Measurements from ENCODE around the gene SYTL2.
"Not testable (repeated sequence)": the region's sequence is repeated elsewhere in the genome, so short reads cannot be mapped to it uniquely, and the experiment has no call there.

SYTL2 gene, protein sequence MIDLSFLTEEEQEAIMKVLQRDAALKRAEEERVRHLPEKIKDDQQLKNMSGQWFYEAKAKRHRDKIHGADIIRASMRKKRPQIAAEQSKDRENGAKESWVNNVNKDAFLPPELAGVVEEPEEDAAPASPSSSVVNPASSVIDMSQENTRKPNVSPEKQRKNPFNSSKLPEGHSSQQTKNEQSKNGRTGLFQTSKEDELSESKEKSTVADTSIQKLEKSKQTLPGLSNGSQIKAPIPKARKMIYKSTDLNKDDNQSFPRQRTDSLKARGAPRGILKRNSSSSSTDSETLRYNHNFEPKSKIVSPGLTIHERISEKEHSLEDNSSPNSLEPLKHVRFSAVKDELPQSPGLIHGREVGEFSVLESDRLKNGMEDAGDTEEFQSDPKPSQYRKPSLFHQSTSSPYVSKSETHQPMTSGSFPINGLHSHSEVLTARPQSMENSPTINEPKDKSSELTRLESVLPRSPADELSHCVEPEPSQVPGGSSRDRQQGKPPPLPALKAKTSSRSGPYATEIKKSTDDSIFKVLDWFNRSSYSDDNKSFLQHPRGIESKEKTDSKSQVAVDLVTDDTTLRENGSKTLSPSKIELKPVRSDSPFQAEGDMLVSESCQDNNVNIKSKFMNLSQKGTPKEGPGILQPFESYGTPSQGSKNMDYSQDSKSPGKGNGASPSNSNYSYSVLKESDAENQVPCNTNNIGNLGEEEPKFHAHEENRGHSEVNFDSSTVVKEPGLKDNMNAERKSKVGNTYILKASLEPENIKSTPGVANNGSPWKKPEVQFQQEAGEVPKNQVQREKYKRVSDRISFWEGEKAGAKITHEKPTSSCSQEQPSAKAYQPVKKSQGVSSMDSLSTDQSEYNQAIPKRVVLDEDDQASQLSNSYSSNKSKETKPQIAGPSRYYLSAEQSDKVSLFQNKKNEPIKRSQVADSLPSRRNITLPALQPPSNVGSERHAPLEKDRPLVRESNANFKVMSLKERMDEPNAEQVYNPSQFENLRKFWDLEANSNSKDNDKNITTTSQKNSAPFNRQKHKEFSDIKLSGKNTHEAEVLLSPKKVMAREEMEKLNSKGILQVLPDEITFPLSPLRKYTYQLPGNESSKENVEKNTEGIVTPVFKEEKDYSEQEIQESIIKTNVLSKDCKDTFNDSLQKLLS (N-terminal part only)

DNA sequence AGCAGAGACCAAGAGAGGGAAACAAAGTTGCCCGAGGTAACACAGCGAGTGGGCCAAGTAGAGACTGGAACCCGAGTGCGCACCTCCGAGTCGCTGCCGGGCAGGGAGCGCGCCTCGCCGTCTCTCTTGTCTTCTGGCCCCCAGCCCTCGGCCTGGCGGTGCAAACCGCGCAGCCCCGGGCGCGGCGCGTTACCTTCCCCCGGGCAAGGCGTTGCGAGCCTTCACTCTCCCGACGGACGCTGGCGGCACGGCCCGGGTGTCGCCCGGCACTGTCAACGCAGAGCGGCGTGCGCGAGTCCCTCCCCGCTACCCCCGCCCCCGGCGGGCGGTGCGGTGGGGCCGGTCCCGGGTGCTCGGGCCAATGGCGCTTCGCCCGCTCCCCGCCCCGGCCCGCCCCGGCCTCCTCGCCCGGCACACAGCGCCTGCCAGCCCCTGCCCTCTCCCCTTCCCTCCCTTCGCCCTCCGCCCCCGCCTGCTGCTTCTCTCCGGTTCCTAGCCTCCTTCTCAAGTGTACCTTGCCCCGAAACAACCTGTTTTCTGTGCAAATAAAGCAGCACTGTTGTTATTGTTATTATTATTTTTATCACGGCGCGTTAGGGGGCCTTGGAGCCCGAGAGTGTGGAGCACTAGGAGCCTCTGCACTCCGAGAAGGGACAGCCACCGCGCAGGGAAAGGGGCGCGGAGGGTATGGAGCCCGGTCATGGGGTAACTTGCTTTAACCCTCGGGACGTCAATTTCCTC is at the start of gene SYTL2:
Gene SYTL2 (minus strand): TSS at position 271 of the 741 bp plus-strand sequence. CDS start 53,416 bp downstream, outside the sequence.
- Histone ChIP-seq H3K9ac (ENCODE audit: low read length) (peak within 1 kb of the TSS; percentile 96), H3K27me3 (ENCODE audit: control insufficient read depth, insufficient read depth, low read length) (no peaks in the 10 kb centered on the region), H3K4me1 (ENCODE audit: control insufficient read depth, insufficient read depth, low read length) (peaks cover 56% of the 10 kb centered on the region), H3K4me3 (ENCODE audit: low read length) (peak within 1 kb of the TSS; percentile 98), H3K36me3 (ENCODE audit: control insufficient read depth, insufficient read depth, low read length) (no peaks in the 10 kb centered on the region), H3K9me3 (ENCODE audit: control insufficient read depth, low read length) (no peaks in the 10 kb centered on the region)

DNA sequence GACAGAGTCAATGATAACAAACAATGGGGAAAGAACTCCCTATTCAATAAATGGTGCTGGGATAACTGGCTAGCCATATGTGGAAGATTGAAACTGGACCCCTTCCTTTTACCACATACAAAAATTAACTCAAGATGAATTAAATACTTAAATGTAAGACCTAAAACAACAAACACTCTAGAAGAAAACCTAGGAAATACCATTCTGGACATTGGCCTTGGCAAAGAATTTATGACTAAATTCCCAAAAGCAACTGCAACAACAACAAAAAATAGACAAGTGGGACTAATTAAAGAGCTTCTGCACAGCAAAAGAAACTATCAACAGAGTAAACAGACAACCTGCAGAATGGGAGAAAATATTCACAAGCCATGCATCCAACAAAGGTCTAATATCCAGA is 48.6 kb upstream of the SYTL2 start:
- not testable (repeated sequence) for H3K9ac ChIP-seq (ENCODE audit: low read length); H3K4me3 ChIP-seq (ENCODE audit: low read length); H3K9me3 ChIP-seq (ENCODE audit: control insufficient read depth, low read length); H3K27me3 ChIP-seq (ENCODE audit: control insufficient read depth, insufficient read depth, low read length); H3K36me3 ChIP-seq (ENCODE audit: control insufficient read depth, insufficient read depth, low read length); H3K4me1 ChIP-seq (ENCODE audit: control insufficient read depth, insufficient read depth, low read length)

DNA sequence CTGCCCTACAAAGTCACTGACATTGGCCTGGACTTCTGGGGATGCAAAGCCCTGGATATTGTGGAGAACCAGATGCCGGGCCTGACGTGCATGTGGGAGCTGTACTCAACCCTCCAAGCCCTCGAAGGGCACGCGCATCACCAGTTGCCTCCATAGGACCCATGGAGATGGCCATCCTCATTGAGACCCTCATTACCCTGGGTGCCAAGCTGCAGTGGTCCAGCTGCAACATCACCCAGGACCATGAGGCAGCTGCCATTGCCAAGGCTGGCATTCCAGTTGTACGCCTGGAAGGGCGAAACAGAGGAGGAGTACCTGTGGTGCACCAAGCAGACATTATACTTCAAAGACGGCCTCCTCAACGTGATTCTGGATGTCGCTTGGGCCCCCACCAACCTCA is 46.2 kb upstream of the SYTL2 start:
- Histone ChIP-seq H3K36me3 (ENCODE audit: control insufficient read depth, insufficient read depth, low read length) (no peaks in the 10 kb centered on the region), H3K9me3 (ENCODE audit: control insufficient read depth, low read length) (no peaks in the 10 kb centered on the region), H3K9ac (ENCODE audit: low read length) (no peak overlapping the region), H3K27me3 (ENCODE audit: control insufficient read depth, insufficient read depth, low read length) (no peaks in the 10 kb centered on the region), H3K4me3 (ENCODE audit: low read length) (no peak overlapping the region), H3K4me1 (ENCODE audit: control insufficient read depth, insufficient read depth, low read length) (peaks cover 6% of the 10 kb centered on the region)

DNA sequence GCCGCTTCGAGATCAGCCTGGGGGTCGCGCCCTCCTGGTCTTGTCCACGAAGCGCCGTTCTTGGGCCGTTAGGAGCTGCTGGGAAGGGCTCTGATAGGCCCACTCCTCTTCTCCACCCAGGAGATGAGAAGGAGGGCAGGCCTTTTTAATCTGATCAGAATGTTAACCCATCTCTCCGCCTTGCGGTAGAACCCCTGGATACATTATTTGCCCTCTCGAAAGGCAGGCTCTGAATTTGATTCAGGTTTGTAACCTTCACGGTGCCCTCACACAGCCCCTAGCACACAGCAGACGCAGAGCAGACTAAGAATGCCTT is 44.4 kb upstream of the SYTL2 start, which contains the start of gene CCDC83:
Gene CCDC83 (plus strand): TSS at position 43 of the 316 bp plus-strand sequence. CDS start 9,741 bp downstream, outside the sequence.
- Histone ChIP-seq H3K9ac (ENCODE audit: low read length) (peak within 1 kb of the TSS; percentile 74), H3K4me1 (ENCODE audit: control insufficient read depth, insufficient read depth, low read length) (peaks cover 6% of the 10 kb centered on the region), H3K36me3 (ENCODE audit: control insufficient read depth, insufficient read depth, low read length) (no peaks in the 10 kb centered on the region), H3K9me3 (ENCODE audit: control insufficient read depth, low read length) (no peaks in the 10 kb centered on the region), H3K27me3 (ENCODE audit: control insufficient read depth, insufficient read depth, low read length) (no peaks in the 10 kb centered on the region), H3K4me3 (ENCODE audit: low read length) (peak within 1 kb of the TSS; percentile 32)

DNA sequence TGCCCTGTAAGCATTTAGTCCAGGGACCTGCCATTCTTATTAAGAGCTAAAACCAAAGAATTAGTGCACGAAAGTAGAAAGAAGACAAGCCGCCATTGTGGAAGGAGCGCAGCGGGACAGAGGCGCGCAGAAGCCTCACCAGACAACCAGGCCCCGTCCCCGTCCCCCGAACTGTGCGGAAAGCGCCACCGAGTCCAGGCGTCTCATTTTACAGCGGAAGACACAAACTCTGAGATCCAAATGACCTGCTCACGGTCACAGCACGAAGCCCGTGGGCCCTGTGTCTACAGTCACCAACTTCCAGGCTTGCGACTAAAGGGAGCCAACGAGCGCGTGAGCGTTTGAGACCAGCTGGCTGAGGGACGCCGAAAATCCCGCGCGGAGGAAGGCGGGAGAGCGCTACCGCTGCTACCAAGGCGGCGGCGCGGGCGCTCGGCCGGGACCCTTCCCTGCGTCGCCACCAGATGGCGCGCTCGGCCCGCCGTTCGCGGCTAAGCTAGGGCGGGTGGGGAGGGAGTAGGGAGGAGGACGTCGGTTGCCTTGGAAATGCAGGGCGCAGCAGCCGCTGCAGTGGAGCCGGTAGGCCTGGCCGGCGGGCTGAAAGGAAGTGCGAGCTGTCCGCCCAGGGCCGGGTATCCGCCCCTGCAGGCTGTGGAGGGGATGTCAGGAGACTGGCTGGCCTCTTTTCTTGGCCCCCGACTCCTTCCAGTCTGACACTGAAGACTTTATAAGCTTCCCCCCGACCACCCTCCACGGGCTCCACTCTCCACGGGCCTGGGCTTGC is 43.8 kb upstream of the SYTL2 start:
- H3K9ac ChIP-seq (ENCODE audit: low read length), result peak overlapping the region; percentile 74
- H3K9me3 ChIP-seq (ENCODE audit: control insufficient read depth, low read length), result no peaks in the 10 kb centered on the region
- H3K36me3 ChIP-seq (ENCODE audit: control insufficient read depth, insufficient read depth, low read length), result no peaks in the 10 kb centered on the region
- peak overlapping the region; percentile 32 for H3K4me3 ChIP-seq (ENCODE audit: low read length)
- H3K27me3 ChIP-seq (ENCODE audit: control insufficient read depth, insufficient read depth, low read length), result no peaks in the 10 kb centered on the region
- peaks cover 6% of the 10 kb centered on the region for H3K4me1 ChIP-seq (ENCODE audit: control insufficient read depth, insufficient read depth, low read length)

DNA sequence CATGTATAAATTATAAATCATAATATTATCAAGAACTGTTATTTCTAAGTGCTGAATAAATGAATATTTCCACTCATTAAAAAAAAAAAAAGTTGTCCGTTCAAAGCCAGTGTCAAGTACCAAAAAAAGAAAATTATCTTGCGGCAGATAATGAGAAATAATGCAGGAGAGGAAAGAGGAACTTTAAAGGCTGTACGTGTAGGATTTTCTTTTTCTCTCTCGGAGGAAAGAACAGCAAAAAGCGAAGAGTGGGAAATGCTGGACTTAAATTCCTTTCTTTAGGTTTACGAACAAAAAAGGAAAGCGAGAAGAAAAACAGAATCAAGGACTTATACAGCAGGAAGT is 43.2 kb upstream of the SYTL2 start:
- Histone ChIP-seq H3K36me3 (ENCODE audit: control insufficient read depth, insufficient read depth, low read length) (no peaks in the 10 kb centered on the region), H3K27me3 (ENCODE audit: control insufficient read depth, insufficient read depth, low read length) (no peaks in the 10 kb centered on the region), H3K9ac (ENCODE audit: low read length) (peak overlapping the region; percentile 74), H3K4me1 (ENCODE audit: control insufficient read depth, insufficient read depth, low read length) (peaks cover 6% of the 10 kb centered on the region), H3K4me3 (ENCODE audit: low read length) (peak overlapping the region; percentile 32), H3K9me3 (ENCODE audit: control insufficient read depth, low read length) (no peaks in the 10 kb centered on the region)

DNA sequence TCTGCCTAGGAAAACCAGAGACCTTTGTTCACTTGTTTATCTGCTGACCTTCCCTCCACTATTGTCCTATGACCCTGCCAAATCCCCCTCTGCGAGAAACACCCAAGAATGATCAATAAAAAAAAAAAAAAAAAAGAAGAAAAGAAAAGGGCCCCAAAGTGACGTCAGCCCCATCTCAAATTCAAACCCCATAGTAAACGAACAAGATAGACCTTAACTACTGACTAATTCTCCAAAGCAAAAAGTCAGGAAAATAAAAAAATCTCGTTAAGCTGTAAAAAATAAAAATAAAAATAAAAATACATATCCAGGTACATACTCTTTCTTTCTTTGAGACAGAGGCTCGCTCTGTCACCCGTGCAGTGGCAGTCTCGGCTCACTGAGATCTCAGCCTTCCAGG is 42.6 kb upstream of the SYTL2 start:
- H3K9me3 ChIP-seq (ENCODE audit: control insufficient read depth, low read length); H3K27me3 ChIP-seq (ENCODE audit: control insufficient read depth, insufficient read depth, low read length); H3K4me1 ChIP-seq (ENCODE audit: control insufficient read depth, insufficient read depth, low read length); H3K36me3 ChIP-seq (ENCODE audit: control insufficient read depth, insufficient read depth, low read length); H3K4me3 ChIP-seq (ENCODE audit: low read length); H3K9ac ChIP-seq (ENCODE audit: low read length): not testable (repeated sequence)

DNA sequence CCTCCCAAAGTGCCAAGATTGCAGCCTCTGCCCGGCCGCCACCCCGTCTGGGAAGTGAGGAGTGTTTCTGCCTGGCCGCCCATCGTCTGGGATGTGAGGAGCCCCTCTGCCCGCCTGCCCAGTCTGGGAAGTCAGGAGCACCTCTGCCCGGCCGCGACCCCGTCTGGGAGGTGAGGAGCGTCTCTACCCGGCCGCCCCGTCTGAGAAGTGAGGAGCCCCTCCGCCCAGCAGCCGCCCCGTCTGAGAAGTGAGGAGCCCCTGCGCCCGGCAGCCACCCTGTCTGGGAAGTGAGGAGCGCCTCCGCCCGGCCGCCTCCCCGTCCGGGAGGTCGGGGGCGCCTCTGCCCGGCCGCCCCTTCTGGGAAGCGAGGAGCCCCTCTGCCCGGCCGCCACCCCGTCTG is 41.8 kb upstream of the SYTL2 start:
- H3K9me3 ChIP-seq (ENCODE audit: control insufficient read depth, low read length); H3K9ac ChIP-seq (ENCODE audit: low read length); H3K36me3 ChIP-seq (ENCODE audit: control insufficient read depth, insufficient read depth, low read length); H3K27me3 ChIP-seq (ENCODE audit: control insufficient read depth, insufficient read depth, low read length); H3K4me3 ChIP-seq (ENCODE audit: low read length); H3K4me1 ChIP-seq (ENCODE audit: control insufficient read depth, insufficient read depth, low read length): not testable (repeated sequence)

DNA sequence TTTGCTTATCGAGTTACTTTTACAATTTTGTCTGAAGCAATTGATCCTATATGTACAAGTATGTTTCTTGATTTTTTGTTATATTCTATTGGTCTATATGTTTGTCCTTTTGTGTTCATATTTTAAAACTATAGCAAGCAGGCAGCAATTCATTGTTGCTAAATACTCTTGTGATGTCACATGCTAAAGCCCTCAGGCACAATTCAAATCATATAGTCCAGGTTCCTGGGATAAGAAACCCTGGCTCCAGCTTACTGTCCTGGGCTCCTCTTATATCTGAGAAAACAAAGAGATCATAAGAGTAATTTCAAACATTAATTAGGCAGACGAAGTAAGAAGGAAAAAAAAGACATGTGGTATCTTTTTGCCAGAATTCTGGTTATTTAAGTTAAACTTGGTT is 37.6 kb upstream of the SYTL2 start:
- H3K4me1 ChIP-seq (ENCODE audit: control insufficient read depth, insufficient read depth, low read length), result peaks cover 16% of the 10 kb centered on the region

DNA sequence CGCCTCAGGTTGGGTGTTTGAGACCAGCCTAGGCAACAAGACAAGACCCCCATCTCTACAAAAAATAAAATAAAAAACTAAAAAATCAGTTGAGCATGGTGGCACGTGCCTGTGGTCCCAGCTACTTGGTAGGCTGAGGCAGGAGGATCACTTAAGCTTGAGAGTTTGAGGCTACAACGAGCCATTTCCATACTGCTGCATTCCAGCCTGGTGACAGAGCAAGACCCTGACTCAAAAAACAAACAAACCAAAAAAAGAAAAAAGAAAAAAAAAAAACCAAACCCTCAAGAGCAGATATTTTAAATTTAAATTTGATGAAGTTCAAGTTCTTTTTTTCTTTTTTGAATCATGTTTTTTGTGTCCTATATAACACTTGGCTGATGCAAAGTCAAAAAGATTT is 37.1 kb upstream of the SYTL2 start:
- Histone ChIP-seq H3K9me3 (ENCODE audit: control insufficient read depth, low read length) (no peaks in the 10 kb centered on the region), H3K9ac (ENCODE audit: low read length) (no peak overlapping the region), H3K4me1 (ENCODE audit: control insufficient read depth, insufficient read depth, low read length) (peaks cover 16% of the 10 kb centered on the region), H3K36me3 (ENCODE audit: control insufficient read depth, insufficient read depth, low read length) (no peaks in the 10 kb centered on the region), H3K4me3 (ENCODE audit: low read length) (no peak overlapping the region), H3K27me3 (ENCODE audit: control insufficient read depth, insufficient read depth, low read length) (no peaks in the 10 kb centered on the region)

More for the DNA sequence above, 37.6 kb upstream of the SYTL2 start:
- no peaks in the 10 kb centered on the region for H3K27me3 ChIP-seq (ENCODE audit: control insufficient read depth, insufficient read depth, low read length)
- H3K9me3 ChIP-seq (ENCODE audit: control insufficient read depth, low read length), result no peaks in the 10 kb centered on the region
- H3K4me3 ChIP-seq (ENCODE audit: low read length), result no peak overlapping the region
- no peaks in the 10 kb centered on the region for H3K36me3 ChIP-seq (ENCODE audit: control insufficient read depth, insufficient read depth, low read length)
- H3K9ac ChIP-seq (ENCODE audit: low read length), result no peak overlapping the region

DNA sequence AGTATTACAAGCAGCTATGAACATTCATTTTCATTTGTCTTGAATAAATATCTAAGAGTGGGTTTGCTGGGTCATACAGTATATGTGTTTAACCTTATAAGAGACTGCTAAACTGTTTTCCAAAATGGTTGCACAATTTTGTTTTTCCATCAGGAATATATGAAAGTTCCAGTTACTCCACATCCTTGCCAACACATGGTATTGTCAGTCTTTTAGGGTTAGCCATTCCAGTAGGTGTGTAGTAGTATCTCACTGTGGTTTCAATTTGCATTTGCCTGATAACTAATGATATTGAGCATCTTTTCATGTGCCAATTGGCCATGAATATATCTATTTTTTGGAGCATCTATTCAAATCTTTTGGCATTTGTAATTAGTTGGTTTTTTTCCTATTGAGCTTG is 36.5 kb upstream of the SYTL2 start:
- Histone ChIP-seq H3K4me1 (ENCODE audit: control insufficient read depth, insufficient read depth, low read length) (peaks cover 16% of the 10 kb centered on the region), H3K4me3 (ENCODE audit: low read length) (no peak overlapping the region), H3K9ac (ENCODE audit: low read length) (no peak overlapping the region), H3K27me3 (ENCODE audit: control insufficient read depth, insufficient read depth, low read length) (no peaks in the 10 kb centered on the region), H3K36me3 (ENCODE audit: control insufficient read depth, insufficient read depth, low read length) (no peaks in the 10 kb centered on the region), H3K9me3 (ENCODE audit: control insufficient read depth, low read length) (no peaks in the 10 kb centered on the region)
